ENCODE data around the gene SIL1. TPM values are rescaled to one million over a fixed set of nuclear protein-coding genes. Genes with fewer than 3 reads are reported as not detected.

Gene SIL1
- total and polyA plus RNA-seq, 9 of the 15 experiments (the other 6 are each of a cell fraction or from before 2014, with no cell fraction given): 1.3 to 30.5 (median 18.1) TPM

DNA sequence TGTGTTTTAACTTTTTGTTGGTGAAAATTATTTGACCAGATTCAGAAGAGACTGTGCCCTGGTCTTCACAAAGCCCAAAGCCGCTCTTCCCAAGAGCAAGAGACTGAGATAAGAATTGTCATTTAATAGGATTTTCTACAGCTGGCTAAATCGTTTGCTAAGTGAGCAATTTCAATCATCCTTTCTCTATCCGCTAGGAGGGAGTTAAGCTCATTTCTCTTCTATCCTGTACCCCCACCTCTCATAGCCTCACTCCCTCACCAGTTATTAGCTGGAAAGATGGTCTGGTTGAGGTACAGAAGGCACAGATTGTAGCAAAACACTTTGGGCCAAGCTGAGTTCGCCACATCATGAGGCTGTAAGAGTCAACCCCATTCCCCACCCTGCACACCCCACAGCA lies 43.0 kb upstream of the SIL1 start:
- no peak for FAIRE-seq
- intact Hi-C loops (cut with micrococcal nuclease): no loop called here

More for the DNA sequence above, 43.0 kb upstream of the SIL1 start:
- H4K20me1 ChIP-seq (replicated peaks; ENCODE audit: control insufficient read depth, insufficient read depth, low read length): no peaks in the 10 kb centered on the region
- H3K9me1 ChIP-seq (ENCODE audit: control insufficient read depth, insufficient read depth, low read length): no peaks in the 10 kb centered on the region
- H3K4me1 ChIP-seq (replicated peaks in 1 of 2; ENCODE audit: control insufficient read depth in 2 of 2, insufficient read depth in 2 of 2, low read length in 2 of 2): peaks cover 0 to 6% of the 10 kb centered on the region in 2 experiments; a peak in 2 of 5 replicates
- no peaks in the 10 kb centered on the region for H3K9me3 ChIP-seq (replicated peaks; ENCODE audit: control insufficient read depth, insufficient read depth, low read depth, low read length)
- BruUV-seq (replicated peaks): no TSS peak
- DNase-seq (ENCODE audit: extremely low read depth in 1 of 4, low spot score in 3 of 4): no peak
- H3K4me3 ChIP-seq: no peak overlapping the region
- H2AFZ ChIP-seq (ENCODE audit: low read depth, low read length): no peak overlapping the region
- POLR2A ChIA-PET: no interaction called here
- H3K9ac ChIP-seq (ENCODE audit: insufficient read depth in 1 of 2, low read depth in 2 of 2, low read length in 2 of 2): no peak overlapping the region
- H3K79me2 ChIP-seq (ENCODE audit: control insufficient read depth, insufficient read depth, low read length): no peaks in the 10 kb centered on the region
- H3K36me3 ChIP-seq (ENCODE audit: control insufficient read depth, insufficient read depth, low read length): no peaks in the 10 kb centered on the region
- TF ChIP-seq EGR1 (conservative IDR thresholded peaks at IDR 0.05) (no peak), SETDB1 (IDR thresholded peaks at IDR 0.05; ENCODE audit: low read length) (no peak), FOXA1 (IDR thresholded peaks at IDR 0.05; ENCODE audit: borderline replicate concordance) (no peak), NCOA4 (IDR thresholded peaks at IDR 0.05; ENCODE audit: partially characterized antibody) (no peak), SRSF3 (IDR thresholded peaks at IDR 0.05; ENCODE audit: insufficient read depth, low read length) (no peak), SRSF1 (IDR thresholded peaks at IDR 0.05; ENCODE audit: low read depth, low read length) (no peak), CHCHD3 (CRISPR knock-in tag; IDR thresholded peaks at IDR 0.05) (no peak), NUFIP1 (IDR thresholded peaks at IDR 0.05; ENCODE audit: partially characterized antibody) (no peak), TAF9B (IDR thresholded peaks at IDR 0.05; ENCODE audit: partially characterized antibody) (no peak), TEAD4 (IDR thresholded peaks at IDR 0.05; ENCODE audit: low read length) (no peak), TEAD4 (CRISPR knock-in tag; IDR thresholded peaks at IDR 0.05; ENCODE audit: borderline replicate concordance) (no peak), HLTF (IDR thresholded peaks at IDR 0.05) (no peak), NFATC3 (IDR thresholded peaks at IDR 0.05) (no peak), NFYB (IDR thresholded peaks at IDR 0.05; ENCODE audit: extremely low read depth, insufficient read length) (no peak), ZNF263 (CRISPR knock-in tag; IDR thresholded peaks at IDR 0.05; ENCODE audit: borderline replicate concordance) (no peak)
- TF ChIP-seq, protein P1, sequence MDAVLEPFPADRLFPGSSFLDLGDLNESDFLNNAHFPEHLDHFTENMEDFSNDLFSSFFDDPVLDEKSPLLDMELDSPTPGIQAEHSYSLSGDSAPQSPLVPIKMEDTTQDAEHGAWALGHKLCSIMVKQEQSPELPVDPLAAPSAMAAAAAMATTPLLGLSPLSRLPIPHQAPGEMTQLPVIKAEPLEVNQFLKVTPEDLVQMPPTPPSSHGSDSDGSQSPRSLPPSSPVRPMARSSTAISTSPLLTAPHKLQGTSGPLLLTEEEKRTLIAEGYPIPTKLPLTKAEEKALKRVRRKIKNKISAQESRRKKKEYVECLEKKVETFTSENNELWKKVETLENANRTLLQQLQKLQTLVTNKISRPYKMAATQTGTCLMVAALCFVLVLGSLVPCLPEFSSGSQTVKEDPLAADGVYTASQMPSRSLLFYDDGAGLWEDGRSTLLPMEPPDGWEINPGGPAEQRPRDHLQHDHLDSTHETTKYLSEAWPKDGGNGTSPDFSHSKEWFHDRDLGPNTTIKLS (IDR thresholded peaks at IDR 0.05; ENCODE audit: borderline replicate concordance, low read depth): no peak
- WGBS (ENCODE audit: insufficient coverage, low coverage, missing lambda C conversion rate): 6% methylated on average over 4 of the region's 4 CpGs
- no peak overlapping the region for H3K4me2 ChIP-seq (ENCODE audit: insufficient read depth, low read length)
- in situ Hi-C loops (cut with MboI): no loop called here
- CTCF ChIA-PET (ENCODE audit: low intra/inter-chr PET ratio): no interaction called here
- no peak overlapping the region for H3K27ac ChIP-seq (ENCODE audit: extremely low read depth, low read depth, low read length)
- H3K27me3 ChIP-seq (ENCODE audit: control insufficient read depth in 2 of 2, insufficient read depth in 2 of 2, low read length in 2 of 2): 0 out of 5 replicates have a peak, but pooled peaks cover 0 to 2% of the 10 kb centered on the region in 2 experiments
- no peak for ATAC-seq
